NCI-H2081 (cell line): ENCODE data around the gene FNDC3A.

Source experiments
- DNase-seq, 2 experiments: peaks; one replicate each; lab custom pipeline; 2025; lab: John Stamatoyannopoulos, UW

FNDC3A gene

GRCh38 chr13:49216334-49216733 lies 240.6 kb downstream of the FNDC3A start:
- DNase-seq = no peak

GRCh38 chr13:49217962-49218492 lies 242.3 kb downstream of the FNDC3A start:
- no peak for DNase-seq

- DNase-seq = no peak
These were observed 242.9 kb downstream of the FNDC3A start for GRCh38 chr13:49218493-49219051.

DNA sequence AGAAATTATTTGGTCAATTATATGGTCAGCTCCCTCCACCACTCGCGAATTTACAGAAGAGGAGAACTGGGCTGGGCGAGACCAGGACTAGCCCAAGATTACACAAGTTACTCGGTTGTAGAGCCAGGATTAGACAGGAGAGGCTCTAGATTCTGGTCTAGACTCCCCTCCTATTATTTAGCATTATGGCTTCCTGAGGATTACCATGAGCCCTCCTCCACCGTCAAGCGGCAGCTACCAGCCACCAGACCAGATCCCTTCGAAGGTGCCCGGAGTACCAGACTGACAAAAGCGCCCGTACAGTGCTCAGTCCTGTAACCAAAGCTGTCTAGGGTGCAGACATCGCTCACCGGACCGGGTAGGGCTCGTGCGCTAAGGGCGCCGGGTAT lies 243.9 kb downstream of the FNDC3A start:
- no peak for DNase-seq

DNA sequence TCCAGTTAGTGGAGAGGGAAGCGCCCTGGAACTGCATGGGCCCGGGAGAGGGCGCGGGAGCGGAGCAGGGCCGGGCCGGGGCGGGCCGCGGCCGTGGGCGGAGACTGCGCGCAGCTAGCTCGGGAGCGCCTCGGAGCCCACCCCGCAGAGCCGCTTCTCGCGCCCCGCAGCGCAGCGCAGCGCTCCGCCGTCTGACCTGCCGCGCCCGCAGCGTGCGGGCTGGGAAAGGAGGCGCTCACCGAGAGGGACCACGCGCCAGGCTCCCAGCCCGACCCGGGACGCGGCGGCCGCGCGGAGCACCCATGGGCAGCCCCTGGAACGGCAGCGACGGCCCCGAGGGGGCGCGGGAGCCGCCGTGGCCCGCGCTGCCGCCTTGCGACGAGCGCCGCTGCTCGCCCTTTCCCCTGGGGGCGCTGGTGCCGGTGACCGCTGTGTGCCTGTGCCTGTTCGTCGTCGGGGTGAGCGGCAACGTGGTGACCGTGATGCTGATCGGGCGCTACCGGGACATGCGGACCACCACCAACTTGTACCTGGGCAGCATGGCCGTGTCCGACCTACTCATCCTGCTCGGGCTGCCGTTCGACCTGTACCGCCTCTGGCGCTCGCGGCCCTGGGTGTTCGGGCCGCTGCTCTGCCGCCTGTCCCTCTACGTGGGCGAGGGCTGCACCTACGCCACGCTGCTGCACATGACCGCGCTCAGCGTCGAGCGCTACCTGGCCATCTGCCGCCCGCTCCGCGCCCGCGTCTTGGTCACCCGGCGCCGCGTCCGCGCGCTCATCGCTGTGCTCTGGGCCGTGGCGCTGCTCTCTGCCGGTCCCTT lies 244.5 kb downstream of the FNDC3A start, which contains the start of gene MLNR:
Gene MLNR, plus strand, starts transcription at position 303 of the 820 bp plus-strand sequence. Its CDS starts 0 bp downstream, at position 303.
- DNase-seq = peak in 1 of 2 experiments; percentile 1

GRCh38 chr13:49220856-49221589 lies 245.3 kb downstream of the FNDC3A start:
- no peak for DNase-seq

GRCh38 chr13:49221590-49221965 lies 245.9 kb downstream of the FNDC3A start:
- DNase-seq = no peak

GRCh38 chr13:49225223-49226042 lies 249.7 kb downstream of the FNDC3A start:
- DNase-seq = no peak

- no peak for DNase-seq
These were observed 250.9 kb downstream of the FNDC3A start for GRCh38 chr13:49226613-49227012.

- no peak for DNase-seq
These were observed 259.0 kb downstream of the FNDC3A start for GRCh38 chr13:49234741-49235140.

- no peak for DNase-seq
These were observed 260.2 kb downstream of the FNDC3A start for GRCh38 chr13:49235856-49236431.

DNA sequence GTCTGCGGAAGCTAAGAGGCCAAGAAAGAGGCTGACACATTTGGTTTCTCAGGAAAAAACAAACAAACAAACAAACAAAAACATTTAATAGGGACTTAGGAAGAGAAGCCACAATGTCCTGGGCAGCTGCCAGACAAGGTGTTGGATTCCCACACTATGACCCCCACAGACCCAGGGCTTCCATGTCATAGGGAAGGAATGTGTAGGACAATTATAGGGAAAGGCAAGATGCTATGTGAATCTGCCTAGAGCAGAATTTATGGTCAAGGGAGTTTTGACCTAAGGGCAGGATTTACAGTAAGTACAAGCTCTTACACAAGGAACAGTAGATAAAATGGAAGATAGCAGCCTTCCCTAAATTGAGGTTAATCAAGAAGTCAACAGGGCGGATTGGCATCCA lies 262.9 kb downstream of the FNDC3A start:
- no peak for DNase-seq

DNA sequence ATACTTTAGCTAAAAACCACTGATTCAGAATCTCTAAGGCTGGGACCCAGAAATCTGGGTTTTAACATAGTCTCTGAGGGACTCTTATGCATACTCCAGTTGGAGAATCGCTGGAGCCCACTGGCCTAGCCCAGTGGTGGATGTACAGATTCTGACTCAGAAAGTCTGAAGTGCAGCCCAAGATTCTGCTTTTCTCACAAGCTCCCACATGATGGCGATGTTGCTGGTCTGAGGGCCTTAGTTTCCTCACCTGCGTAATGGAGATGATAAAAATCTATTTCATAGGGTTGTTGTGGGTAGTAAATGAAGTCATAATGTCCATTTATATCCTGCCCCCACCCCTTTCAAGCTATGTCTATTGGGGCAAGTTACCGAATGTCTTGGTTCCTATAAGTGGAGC lies 264.3 kb downstream of the FNDC3A start:
- DNase-seq = peak; percentile 5 to 8

GRCh38 chr13:49241296-49241695 lies 265.6 kb downstream of the FNDC3A start:
- no peak for DNase-seq

GRCh38 chr13:49245101-49245500 lies 269.4 kb downstream of the FNDC3A start:
- no peak for DNase-seq

- no peak for DNase-seq
These were observed 271.3 kb downstream of the FNDC3A start for GRCh38 chr13:49246850-49247642.

DNA sequence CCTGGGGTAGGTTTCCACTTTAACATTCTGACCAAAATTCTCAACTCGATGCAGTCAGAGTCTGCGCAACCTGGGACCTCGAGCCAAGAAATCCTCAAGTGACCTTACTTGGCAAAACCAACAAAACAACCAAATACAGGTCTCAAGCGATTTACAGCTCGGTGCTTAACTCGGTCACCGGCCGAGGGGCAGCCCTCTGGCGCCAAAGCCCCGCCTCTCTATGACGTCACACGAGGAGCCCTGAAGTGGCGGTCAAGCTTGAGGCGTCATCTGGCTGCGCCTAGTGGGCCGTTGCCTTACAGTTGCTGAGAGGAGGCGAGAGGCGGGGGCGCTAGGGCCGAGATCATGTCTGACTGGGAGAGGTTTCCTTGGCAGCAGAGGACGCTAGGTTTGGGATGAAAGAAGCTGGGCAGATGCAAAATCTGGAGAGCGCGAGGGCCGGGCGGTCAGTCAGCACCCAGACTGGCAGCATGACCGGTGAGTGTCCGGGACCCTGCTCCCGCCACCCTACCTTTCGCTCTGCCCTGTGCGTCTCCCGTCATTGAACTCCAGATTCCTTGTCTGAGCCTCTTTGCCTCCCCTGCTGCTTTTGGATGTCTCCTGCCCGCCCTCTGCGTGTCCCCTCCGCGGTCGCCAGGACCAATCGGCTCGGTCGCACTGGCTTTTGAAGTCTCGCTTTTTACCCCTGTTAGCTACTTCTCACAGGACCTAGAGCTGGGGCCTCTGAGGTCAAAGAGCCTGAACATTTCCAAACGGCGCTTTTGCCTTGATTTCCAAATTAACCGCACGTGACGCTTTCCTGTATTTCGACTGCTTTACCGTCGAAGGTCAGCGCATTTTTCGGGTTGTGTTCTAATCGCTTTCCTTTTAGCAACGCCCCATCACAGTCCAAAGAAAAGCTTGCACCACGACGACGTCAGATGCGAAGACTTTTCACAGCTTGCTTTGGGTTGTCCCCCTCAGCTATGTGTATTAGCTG lies 272.2 kb downstream of the FNDC3A start, which contains the start of gene CDADC1:
Gene CDADC1, plus strand, starts transcription at position 283 of the 979 bp plus-strand sequence. Its CDS starts 113 bp downstream, at position 396.
- DNase-seq = peak; percentile 82 to 91

DNA sequence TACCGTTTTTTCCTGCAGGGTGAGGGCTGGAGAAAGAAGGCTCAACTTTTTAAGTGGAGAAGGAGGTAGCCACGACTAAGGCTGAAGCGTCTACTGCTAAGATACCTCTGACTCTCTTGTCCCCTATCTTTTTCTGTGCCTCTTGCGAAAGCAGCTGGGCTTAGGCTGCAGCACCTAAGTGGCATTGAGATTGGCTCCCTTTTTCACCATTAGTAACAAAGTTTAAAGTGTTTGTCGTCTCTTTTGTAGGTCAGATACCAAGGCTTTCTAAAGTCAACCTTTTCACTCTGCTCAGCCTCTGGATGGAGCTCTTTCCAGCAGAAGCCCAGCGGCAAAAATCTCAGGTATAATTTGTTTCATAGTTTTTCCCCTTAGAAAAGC lies 272.9 kb downstream of the FNDC3A start:
- DNase-seq = no peak

DNA sequence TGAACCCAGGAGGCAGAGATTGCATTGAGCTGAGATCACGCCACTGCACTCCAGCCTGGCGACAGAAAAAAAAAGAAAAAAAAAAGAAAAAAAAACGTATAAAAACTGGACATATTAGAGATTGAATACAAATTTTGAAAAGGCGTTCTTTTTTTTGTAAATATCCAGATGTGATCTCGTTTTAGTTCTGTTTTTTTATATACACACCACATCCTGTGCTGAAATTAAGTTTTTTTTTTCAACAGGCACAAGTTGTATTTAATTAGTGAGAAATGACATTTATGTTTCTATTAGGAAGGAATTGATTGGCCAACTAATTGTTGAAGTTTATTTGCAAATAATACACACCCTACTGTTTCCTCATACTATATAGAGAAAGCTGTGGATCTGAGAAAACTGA lies 275.6 kb downstream of the FNDC3A start:
- DNase-seq = no peak
